NCI-H2029 treated with DMSO at 0.1 percent for 48 hours (cell line): Measurements from ENCODE around the gene DESI1.
"Not testable (repeated sequence)": the region's sequence is repeated elsewhere in the genome, so short reads cannot be mapped to it uniquely, and the experiment has no call there.

Experiments
- DNase-seq: peaks from one replicate; lab custom pipeline; 2025; lab: John Stamatoyannopoulos, UW

DESI1 gene

DNA sequence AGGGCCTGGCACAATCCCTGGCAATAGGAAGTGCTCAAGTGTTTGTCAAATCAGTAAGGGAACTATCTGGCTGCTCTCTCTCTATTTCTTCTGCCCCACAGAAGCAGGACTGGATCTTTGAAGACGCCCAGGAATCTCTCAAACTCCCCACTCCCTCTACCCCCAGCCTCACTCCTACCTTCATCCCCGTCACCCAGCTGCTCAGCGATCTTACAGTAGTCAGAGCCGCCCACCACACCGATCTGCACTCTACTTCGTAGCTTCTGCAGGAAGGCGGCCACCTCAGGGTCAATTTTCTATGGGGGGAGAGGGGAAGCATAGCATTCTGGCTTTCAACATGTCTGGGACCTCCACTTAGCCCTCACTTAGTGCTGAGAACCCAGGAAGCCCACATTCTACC, 34.9 kb downstream of the DESI1 start:
- no peak for DNase-seq

DNA sequence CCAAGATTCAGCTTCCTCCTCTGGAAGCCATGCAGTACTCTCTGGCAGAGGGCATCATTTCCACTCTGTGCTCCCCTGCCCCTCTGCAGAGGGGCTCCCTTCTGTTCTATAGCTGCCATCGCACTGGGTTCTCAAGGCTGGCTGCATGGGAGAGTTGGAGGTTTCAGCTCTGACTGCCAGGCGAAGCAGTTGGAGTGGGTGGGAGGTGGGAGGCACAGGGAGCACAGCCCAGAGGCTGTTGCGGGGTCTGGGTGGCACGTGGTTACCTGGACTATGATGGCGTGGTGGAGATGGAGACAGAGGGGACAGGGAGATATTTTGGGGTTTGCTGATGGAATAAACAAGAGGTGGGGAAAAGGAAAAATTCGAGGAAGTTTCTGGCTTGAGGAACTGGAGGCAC, 36.0 kb downstream of the DESI1 start:
- DNase-seq: no peak

GRCh38 chr22:41582694-41583093, 38.1 kb downstream of the DESI1 start:
- DNase-seq: no peak

DNA sequence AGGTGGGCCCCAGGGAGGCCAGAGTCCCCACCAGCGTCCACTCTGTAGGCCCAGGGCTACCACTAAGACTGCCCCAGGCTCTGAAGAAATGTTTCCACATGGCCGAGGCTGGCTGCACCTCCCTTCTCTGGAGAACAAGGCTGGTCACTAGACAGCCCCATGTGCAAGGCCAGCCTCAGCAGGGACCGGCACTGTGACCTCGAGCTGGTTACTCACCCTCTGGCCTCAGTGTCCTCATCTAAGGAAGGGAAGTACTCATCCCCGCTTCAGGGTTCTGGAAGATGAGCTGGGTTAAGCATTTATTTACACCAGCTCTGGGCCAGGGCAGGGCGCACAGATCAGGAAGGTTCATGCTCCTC, 40.9 kb downstream of the DESI1 start:
- DNase-seq: no peak

- no peak for DNase-seq
Observed at GRCh38 chr22:41579297-41579996, 41.4 kb downstream of the DESI1 start.

DNA sequence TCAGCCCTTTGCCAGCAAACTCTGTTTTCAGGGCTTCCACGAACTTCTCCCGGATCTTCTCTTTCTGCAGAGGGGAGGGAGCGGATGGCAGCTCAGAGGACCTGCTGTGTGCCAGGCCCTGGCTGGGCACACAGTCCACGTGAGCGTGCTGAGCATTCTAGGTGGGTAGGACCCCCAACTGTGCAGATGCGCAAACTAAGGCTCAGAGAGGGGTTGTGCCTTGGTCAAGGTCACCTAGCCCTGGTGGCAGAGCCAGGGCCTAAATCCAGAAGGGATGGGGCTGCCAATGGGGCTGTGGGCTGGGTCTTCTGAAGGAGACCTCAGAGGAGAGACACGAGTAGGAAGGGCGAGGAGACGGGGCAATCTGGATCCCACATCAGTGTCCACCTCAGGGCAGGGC, 42.0 kb downstream of the DESI1 start:
- DNase-seq: no peak

GRCh38 chr22:41578114-41578513, 42.7 kb downstream of the DESI1 start:
- no peak for DNase-seq

DNA sequence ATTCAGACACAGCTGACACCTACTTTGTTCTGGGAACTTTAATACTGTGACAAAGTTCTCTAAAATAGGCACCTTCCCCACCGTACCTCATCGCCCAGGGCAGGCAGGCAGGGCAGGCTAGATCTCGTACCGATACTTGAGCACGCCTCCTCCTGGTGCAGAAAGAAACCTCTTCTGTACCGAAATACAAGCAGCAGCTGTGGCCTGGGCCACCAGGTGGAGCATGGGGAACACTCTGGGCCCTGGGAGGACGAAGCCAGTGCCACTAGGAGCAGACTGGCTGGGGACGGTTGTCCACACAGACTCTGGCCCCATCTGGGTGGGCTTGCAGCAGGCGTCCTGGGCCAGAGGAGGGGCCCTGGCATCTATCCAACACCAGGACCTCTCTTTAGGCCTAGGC, 44.0 kb downstream of the DESI1 start:
- DNase-seq: no peak

DNA sequence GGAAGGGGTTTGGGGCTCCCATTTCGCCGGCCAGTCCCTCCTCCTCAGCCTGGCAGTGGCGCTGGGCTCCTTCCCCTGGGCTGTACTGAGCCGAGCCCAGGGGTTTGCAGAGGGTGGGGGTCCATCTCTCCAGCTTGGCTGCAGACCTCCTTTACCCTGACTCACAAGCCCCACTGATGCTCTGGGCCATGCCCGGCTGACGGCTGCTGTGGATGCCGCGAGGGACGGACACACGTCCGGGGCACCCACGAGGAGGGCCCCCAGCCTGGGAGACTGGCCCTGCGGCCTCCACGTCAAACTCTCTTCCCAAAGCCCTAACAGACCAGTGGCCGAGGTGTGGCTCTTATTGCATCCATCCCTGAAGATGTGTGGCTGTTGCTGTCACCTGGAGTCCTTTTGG, 45.3 kb downstream of the DESI1 start:
- no peak for DNase-seq

GRCh38 chr22:41574847-41575381, 45.9 kb downstream of the DESI1 start:
- no peak for DNase-seq

DNA sequence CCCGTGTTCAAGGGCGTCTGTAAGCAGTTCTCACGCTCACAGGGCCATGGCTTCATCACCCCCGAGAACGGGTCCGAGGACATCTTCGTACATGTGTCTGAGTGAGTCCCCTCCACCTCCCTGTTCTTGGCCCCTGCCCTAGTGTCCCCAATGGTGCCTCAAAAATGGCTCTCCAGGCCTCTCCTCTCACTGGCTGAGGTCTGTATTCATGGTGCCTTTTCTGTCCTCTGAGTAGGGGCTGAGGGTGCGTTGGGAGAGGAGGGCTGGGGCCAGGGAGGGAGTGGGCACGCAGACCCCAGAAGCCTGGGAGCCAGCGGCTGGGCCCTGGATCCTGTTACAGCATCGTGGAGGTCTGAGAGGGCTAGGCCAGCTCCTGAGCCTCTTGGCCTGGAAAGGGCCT, 47.2 kb downstream of the DESI1 start:
- DNase-seq: no peak

DNA sequence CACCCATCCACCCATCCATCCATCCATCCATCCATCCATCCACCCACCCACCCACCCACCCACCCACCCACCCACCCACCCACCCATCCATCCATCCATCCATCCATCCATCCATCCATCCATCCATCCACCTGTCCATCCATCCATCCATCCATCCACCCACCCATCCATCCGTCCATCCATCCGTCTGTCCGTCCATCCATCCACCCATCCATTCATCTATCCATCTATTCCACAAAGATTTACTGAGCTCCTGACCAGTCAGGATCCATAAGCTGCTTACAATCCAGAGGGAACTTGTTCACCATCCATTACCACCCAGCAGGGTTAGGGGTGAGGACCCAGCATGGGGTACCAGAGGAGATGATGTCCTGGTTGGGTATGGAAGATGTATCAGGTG, 48.5 kb downstream of the DESI1 start:
- DNase-seq: not testable (repeated sequence)

- no peak for DNase-seq
Observed at GRCh38 chr22:41571786-41572185, 49.1 kb downstream of the DESI1 start.

DNA sequence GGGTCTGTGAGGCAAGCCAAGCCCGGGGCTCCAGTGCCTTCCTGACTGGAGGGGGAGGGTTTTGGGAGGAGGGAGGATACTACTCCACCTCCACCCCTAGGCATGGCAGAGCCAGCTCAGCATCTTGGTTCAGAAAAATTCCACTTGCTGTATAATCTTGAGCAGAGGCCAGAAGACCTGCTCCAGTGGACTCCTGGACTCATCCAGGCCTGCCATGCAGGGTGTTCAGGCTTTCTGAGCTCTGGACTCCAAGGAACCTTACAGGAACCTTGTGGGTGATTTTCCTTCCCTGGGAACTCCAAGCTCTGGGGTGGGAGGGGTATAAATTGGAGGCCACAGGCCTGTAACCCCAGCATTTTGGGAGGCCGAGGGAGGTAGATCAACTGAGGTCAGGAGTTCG, 50.6 kb downstream of the DESI1 start:
- DNase-seq: no peak

DNA sequence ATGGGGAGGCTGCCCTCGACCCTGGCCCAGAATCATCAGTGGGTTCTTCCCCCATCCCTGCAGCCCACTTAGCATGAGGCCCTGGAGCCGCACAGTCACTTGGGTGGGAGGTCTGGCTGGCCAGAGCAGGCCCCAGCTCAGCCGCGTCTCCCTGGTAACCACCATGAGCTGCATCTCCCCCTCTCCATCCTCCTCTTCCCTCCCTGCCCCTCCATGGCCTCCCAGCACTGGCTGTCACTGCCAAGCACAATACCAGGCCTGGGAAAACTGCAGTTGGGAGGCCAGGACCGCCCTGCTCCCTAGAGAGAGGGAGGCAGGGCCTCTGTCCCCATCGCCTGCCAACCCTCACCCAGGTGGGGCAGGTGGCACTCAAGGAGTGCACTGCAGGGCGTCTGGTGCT, 52.0 kb downstream of the DESI1 start:
- no peak for DNase-seq

- DNase-seq: no peak
Observed at GRCh38 chr22:41567512-41567768, 53.4 kb downstream of the DESI1 start.

DNA sequence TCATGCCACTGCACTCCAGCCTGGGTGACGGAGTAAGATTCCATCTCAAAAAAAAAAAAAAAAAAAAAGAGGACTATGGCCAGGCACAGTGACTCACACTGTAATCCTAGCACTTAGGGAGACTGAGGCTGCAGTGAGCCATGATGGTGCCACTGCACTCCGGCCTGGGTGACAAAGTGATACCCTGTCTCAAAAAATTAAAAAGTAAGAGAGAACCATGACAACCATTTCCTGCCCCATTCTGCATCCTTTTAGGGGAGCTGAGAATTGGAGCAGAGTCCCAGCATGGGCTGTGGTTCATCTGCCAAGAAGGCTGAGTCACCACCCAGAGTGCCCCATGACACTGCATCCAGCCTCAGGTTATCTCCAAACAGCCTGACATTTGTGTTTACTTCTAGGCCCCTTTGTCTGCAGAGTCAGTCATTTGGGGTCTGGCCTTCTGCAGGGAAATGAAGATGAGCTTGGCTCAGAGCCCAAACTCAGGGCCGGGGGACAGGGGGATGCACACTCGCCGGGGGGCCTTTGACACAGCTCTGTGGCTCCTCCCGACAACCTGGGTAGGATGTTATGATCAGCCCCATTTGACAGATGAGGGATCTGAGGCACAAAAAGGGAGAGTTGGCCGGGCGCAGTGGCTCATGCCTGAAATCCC, 55.3 kb downstream of the DESI1 start:
- DNase-seq: no peak

GRCh38 chr22:41564563-41564962, 56.3 kb downstream of the DESI1 start:
- DNase-seq: no peak

GRCh38 chr22:41563051-41563711, 57.7 kb downstream of the DESI1 start:
- DNase-seq: no peak

DNA sequence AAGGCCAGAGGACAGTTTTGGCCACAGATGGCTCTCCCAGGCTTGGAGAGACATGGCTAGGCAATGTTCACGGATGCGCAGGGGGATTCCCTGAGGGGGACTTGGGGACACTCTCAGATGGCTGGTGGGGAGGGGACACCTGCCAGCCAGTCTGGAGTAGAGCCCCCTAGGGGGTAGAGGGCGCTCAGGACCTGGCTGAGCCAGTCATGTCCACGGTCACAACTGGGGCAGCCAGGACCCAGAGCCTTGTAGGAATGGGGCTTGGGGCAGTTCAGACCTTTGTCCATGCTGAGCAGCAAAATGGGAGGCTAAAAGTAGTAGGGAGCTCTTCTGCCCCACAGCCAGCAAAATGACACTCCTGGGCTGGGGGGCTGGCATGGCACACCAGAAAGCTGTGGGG, 58.4 kb downstream of the DESI1 start:
- no peak for DNase-seq

GRCh38 chr22:41561788-41562187, 59.1 kb downstream of the DESI1 start:
- no peak for DNase-seq

DNA sequence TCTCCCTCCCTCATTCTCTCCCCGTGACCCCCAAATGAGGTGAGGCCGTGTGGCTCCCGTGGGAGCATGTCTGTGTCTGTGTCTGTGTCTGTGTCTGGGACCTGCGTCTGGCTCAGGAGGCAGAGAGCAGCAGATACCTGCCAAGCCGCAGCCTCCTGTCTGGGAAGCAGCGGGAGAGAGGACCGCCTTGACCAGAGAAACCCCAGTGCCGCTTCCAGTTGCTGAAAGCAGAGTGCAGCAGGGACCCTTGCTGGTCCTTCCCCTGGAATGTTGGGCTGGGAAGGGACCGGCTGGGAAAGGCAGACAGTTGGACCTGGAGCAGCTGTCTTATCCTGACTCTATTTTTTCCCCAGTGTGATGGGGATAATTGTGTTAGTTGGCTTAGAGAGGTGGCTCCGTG, 59.5 kb downstream of the DESI1 start:
- DNase-seq: no peak

DNA sequence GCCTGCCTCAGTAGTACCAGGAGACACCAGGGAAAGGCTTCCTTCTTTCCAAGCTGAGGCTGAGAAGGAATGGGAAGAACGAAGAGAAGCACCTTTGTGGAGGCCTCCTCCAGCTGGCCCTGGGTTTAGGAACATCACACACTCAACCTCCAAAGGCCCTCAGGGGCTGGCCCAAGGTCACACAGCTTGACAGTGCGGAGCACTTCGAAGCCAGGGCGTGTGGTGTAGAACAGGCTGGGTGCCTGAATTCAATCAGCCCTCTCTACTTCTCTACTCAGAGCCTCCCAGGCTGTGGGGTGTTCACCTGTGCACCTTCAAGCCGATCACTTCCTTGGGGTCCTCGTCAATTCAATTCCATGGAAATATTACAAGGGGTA, 60.8 kb downstream of the DESI1 start:
- no peak for DNase-seq

GRCh38 chr22:41558241-41558630, 62.6 kb downstream of the DESI1 start:
- not testable (repeated sequence) for DNase-seq
